ENCODE measurements around the gene UPF2.
A peak's percentile ranks its signal among the peaks of the same experiment; 100 is the strongest.

UPF2 gene

DNA sequence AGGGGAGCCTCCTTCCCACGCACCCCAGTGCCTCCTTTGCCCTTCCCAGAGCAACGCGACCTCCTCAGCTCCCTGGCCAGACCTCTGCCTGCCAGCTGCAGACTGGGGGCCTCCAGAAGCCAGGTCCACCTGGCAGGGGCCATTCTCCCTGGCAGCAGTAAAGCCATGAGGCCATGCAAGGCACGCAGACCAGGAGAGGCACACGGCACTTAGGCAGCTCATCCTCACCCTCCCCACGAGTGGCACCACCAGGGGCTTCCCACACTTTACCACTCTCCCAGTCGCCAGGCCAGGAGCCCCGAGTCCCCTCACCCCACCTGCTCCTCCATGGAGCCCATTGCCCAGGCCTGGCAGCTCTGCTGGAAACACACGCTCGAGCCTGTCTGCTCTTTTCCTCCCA, 134.1 kb downstream of the UPF2 start:
- H3K4me3 Mint-ChIP-seq, result no peak overlapping the region
- H3K27ac Mint-ChIP-seq, result no peak overlapping the region
- no peaks in the 10 kb centered on the region for H3K27me3 Mint-ChIP-seq
- H3K4me1 Mint-ChIP-seq, result no peaks in the 10 kb centered on the region
- no peaks in the 10 kb centered on the region for H3K9me3 Mint-ChIP-seq
- no peaks in the 10 kb centered on the region for H3K36me3 Mint-ChIP-seq

DNA sequence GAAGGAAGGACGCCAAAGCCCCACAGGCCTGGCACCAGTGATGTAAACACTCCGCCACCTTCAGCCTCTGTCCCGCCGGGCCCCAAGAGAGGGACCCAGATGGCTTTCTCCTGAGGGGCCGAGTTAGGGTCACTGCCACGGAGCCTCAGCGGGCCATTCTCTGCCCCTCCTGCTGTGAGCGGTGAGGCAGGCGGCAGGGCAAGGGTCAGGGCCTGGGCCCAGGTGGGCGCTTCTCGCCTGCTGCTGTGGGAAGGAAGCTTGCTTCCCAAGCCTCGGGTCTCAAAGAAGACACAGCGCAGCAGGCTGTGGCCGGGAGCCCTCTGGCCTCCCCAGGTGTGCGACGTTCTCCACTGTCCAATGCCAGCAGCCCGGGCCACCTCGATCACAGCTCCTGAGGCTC, 134.7 kb downstream of the UPF2 start:
- Mint-ChIP-seq H3K36me3 (no peaks in the 10 kb centered on the region), H3K27me3 (no peaks in the 10 kb centered on the region), H3K27ac (no peak overlapping the region), H3K4me3 (no peak overlapping the region), H3K4me1 (no peaks in the 10 kb centered on the region), H3K9me3 (no peaks in the 10 kb centered on the region)

DNA sequence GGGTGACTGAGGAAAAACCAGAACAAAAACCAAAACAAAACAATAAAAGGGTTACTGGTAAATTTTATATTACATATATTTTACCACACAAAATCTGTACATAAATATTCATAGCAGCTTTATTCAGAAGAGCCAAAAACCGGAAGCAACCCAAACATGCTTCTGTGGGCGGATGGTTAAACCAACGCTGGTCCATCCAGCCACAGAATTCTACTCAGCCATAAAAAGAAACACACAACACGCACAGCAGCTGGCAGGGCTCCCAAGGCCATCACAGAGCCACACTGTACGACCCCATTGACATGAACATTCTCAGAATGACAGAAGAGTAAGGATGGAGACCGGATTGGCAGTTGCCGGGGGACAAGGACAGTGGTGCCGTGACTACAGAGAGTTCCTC, 135.9 kb downstream of the UPF2 start:
- Mint-ChIP-seq H3K9me3 (no peaks in the 10 kb centered on the region), H3K27me3 (no peaks in the 10 kb centered on the region), H3K4me3 (no peak overlapping the region), H3K4me1 (no peaks in the 10 kb centered on the region), H3K36me3 (no peaks in the 10 kb centered on the region), H3K27ac (peak overlapping the region; percentile 74)

DNA sequence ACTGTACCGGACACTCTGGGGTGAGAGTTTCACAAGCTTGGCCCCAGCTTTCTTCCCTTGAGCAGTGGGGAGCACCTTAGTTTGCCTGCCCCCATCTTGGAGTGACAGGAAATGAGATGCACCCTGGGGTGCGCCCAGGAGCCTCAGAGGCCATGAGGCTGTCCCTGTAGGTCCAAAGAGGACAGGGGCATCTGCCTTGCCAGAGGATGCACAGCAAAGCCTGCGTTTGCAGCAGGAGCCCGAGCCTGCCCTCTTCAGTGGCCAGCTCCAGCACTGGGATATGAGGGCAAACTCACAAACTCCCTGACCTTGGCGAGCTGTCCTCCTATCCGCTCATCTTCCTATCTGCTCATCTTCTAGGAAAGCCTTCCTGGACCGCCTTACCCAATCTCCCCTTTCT, 140.0 kb downstream of the UPF2 start:
- H3K4me3 Mint-ChIP-seq, result no peak overlapping the region
- H3K36me3 Mint-ChIP-seq, result no peaks in the 10 kb centered on the region
- no peaks in the 10 kb centered on the region for H3K9me3 Mint-ChIP-seq
- H3K4me1 Mint-ChIP-seq, result no peaks in the 10 kb centered on the region
- H3K27ac Mint-ChIP-seq, result no peak overlapping the region
- no peaks in the 10 kb centered on the region for H3K27me3 Mint-ChIP-seq

- Mint-ChIP-seq H3K27ac (no peak overlapping the region), H3K27me3 (no peaks in the 10 kb centered on the region), H3K4me1 (no peaks in the 10 kb centered on the region), H3K36me3 (no peaks in the 10 kb centered on the region), H3K9me3 (no peaks in the 10 kb centered on the region), H3K4me3 (no peak overlapping the region)
These were observed 140.7 kb downstream of the UPF2 start for GRCh38 chr10:11901833-11902475.

DNA sequence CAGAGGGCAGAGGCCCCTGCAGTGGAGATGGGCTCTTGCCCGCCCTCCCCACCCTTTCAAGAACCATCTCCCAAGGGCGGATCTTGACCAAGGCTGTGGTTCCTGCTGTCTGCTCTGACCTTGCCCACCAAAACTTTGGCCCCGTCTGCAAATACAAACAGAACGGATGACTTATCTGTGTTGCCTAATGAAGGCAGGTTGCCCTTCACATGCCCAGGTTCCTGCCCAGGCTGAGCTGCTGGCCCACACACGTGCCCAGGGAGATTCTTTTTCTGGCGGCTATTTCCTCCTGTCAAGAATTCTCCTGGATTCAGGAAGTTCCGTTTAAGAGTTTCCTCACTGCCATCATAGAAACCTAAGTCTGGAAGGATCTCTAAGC, 141.2 kb downstream of the UPF2 start:
- no peak overlapping the region for H3K4me3 Mint-ChIP-seq
- no peak overlapping the region for H3K27ac Mint-ChIP-seq
- H3K9me3 Mint-ChIP-seq, result no peaks in the 10 kb centered on the region
- H3K4me1 Mint-ChIP-seq, result no peaks in the 10 kb centered on the region
- H3K27me3 Mint-ChIP-seq, result no peaks in the 10 kb centered on the region
- no peaks in the 10 kb centered on the region for H3K36me3 Mint-ChIP-seq

GRCh38 chr10:11901036-11901301, 141.6 kb downstream of the UPF2 start:
- Mint-ChIP-seq H3K4me1 (no peaks in the 10 kb centered on the region), H3K36me3 (no peaks in the 10 kb centered on the region), H3K27me3 (no peaks in the 10 kb centered on the region), H3K27ac (no peak overlapping the region), H3K4me3 (no peak overlapping the region), H3K9me3 (no peaks in the 10 kb centered on the region)

- Mint-ChIP-seq H3K4me1 (no peaks in the 10 kb centered on the region), H3K9me3 (no peaks in the 10 kb centered on the region), H3K4me3 (no peak overlapping the region), H3K27ac (no peak overlapping the region), H3K36me3 (no peaks in the 10 kb centered on the region), H3K27me3 (no peaks in the 10 kb centered on the region)
These were observed 143.3 kb downstream of the UPF2 start for GRCh38 chr10:11899067-11899876.

GRCh38 chr10:11898372-11899066, 144.1 kb downstream of the UPF2 start:
- no peak overlapping the region for H3K27ac Mint-ChIP-seq
- no peak overlapping the region for H3K4me3 Mint-ChIP-seq
- H3K4me1 Mint-ChIP-seq, result no peaks in the 10 kb centered on the region
- no peaks in the 10 kb centered on the region for H3K9me3 Mint-ChIP-seq
- no peaks in the 10 kb centered on the region for H3K36me3 Mint-ChIP-seq
- H3K27me3 Mint-ChIP-seq, result no peaks in the 10 kb centered on the region

GRCh38 chr10:11898033-11898371, 144.6 kb downstream of the UPF2 start:
- no peaks in the 10 kb centered on the region for H3K27me3 Mint-ChIP-seq
- no peaks in the 10 kb centered on the region for H3K36me3 Mint-ChIP-seq
- no peak overlapping the region for H3K27ac Mint-ChIP-seq
- no peaks in the 10 kb centered on the region for H3K9me3 Mint-ChIP-seq
- no peak overlapping the region for H3K4me3 Mint-ChIP-seq
- H3K4me1 Mint-ChIP-seq, result no peaks in the 10 kb centered on the region

DNA sequence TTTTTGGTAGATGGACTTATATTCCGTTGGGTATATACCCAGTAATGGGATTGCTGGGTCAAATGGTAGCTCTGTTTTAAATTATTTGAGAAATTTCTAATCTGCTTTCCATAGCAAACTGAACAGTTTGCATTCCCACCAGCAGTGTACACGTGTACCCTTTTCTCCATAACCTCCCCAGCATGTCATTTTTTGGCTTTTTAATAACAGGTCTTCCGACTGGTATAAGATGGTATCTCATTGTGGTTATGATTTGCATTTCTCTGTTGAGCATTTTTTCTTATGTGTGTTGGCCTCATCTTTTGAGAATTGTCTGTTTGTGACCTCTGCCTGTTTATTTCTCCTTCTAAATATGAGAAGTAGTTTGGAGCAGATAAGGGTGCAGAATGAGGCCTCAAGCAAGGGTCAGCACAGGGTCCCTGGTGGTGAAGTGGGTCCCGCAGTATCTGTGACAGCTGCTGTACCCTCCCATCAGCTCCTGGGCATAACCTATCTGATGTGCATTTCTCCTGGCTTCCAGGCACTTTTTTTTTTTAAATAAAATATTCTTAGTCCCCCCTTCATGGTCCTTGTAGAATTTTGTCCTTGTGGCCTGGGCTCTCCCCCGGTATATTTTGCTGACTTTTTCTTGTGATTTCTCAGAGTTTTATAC, 145.9 kb downstream of the UPF2 start:
- Mint-ChIP-seq H3K27me3 (no peaks in the 10 kb centered on the region), H3K27ac (no peak overlapping the region), H3K4me1 (no peaks in the 10 kb centered on the region), H3K4me3 (no peak overlapping the region), H3K9me3 (no peaks in the 10 kb centered on the region), H3K36me3 (no peaks in the 10 kb centered on the region)

DNA sequence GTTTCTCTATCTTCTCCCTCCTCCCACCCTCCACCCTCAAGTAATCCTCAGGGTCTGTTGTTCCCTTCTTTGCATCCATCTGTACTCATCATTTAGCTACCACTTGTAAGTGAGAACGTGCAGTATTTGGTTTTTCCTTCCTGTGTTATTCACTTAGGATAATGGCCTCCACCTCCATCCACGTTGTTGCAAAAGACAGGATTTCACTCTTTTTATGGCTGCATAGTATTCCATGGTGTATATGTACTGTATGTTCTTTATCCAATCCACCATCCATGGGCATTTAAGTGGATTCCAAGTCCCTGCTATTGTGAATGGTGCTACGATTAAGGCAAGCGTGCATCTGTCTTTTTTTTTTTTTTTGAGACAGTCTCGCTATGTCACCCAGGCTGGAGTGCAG, 147.0 kb downstream of the UPF2 start:
- Mint-ChIP-seq H3K27ac (no peak overlapping the region), H3K27me3 (no peaks in the 10 kb centered on the region), H3K4me3 (no peak overlapping the region), H3K4me1 (no peaks in the 10 kb centered on the region), H3K9me3 (no peaks in the 10 kb centered on the region), H3K36me3 (no peaks in the 10 kb centered on the region)

DNA sequence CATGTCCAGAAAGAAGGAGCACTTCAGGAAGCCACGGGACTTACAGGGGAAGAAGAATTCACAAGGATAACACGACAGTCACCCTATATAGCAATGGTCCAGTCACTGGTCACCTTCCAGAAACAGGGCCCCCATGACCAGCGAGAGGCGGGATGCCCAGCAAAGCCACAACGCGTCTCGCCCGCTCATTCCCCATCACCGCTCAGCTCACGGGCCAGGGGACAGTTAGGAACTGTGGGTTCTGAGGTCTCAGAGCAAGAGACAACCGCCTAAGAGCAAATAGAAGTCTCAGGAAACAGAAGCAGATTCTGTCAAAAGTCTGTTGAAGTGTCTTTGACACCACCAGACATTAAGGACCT, 147.5 kb downstream of the UPF2 start:
- H3K36me3 Mint-ChIP-seq, result no peaks in the 10 kb centered on the region
- H3K27ac Mint-ChIP-seq, result no peak overlapping the region
- no peaks in the 10 kb centered on the region for H3K9me3 Mint-ChIP-seq
- H3K27me3 Mint-ChIP-seq, result no peaks in the 10 kb centered on the region
- no peak overlapping the region for H3K4me3 Mint-ChIP-seq
- H3K4me1 Mint-ChIP-seq, result no peaks in the 10 kb centered on the region

GRCh38 chr10:11894381-11895107, 148.1 kb downstream of the UPF2 start:
- Mint-ChIP-seq H3K9me3 (no peaks in the 10 kb centered on the region), H3K4me3 (no peak overlapping the region), H3K27ac (no peak overlapping the region), H3K4me1 (no peaks in the 10 kb centered on the region), H3K27me3 (no peaks in the 10 kb centered on the region), H3K36me3 (no peaks in the 10 kb centered on the region)

DNA sequence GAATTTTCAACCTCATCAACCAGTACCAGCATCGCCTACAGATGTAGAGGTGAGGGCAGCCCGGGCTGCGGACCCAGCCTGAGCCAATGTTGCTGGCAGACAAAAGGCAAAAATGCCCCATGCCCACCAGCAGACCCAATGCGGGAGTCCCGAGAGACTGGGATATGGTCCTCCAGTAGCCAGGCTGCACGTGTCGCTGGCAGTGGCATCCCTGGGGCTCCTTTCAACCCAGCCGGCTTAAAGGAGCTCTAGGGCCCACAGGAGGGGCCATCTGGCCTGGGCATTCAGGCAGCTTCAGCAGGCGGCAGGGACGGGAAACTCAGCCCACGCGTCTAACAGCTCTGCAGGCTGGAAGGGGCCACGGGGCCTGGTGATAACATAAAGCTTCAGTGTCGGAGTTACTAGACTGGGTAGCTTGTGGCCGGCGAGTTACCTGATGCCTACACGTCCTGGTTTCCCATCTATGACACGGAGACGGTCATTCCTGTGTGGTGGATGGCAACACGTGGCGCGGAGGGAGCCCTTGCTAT, 148.8 kb downstream of the UPF2 start:
- H3K36me3 Mint-ChIP-seq, result no peaks in the 10 kb centered on the region
- no peak overlapping the region for H3K27ac Mint-ChIP-seq
- H3K27me3 Mint-ChIP-seq, result no peaks in the 10 kb centered on the region
- no peak overlapping the region for H3K4me3 Mint-ChIP-seq
- no peaks in the 10 kb centered on the region for H3K4me1 Mint-ChIP-seq
- H3K9me3 Mint-ChIP-seq, result no peaks in the 10 kb centered on the region
